GM18508 (cell line): ENCODE measurements around the gene CD2.

Experiments
- ATAC-seq: cut with Tn5 transposase; IDR thresholded peaks from one replicate; pipeline ENCODE4 v1.9.1; 2021; ENCODE audit warnings: moderate number of reproducible peaks; ENCODE audit not compliant: insufficient read depth, unreplicated experiment

CD2 gene, protein sequence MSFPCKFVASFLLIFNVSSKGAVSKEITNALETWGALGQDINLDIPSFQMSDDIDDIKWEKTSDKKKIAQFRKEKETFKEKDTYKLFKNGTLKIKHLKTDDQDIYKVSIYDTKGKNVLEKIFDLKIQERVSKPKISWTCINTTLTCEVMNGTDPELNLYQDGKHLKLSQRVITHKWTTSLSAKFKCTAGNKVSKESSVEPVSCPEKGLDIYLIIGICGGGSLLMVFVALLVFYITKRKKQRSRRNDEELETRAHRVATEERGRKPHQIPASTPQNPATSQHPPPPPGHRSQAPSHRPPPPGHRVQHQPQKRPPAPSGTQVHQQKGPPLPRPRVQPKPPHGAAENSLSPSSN

DNA sequence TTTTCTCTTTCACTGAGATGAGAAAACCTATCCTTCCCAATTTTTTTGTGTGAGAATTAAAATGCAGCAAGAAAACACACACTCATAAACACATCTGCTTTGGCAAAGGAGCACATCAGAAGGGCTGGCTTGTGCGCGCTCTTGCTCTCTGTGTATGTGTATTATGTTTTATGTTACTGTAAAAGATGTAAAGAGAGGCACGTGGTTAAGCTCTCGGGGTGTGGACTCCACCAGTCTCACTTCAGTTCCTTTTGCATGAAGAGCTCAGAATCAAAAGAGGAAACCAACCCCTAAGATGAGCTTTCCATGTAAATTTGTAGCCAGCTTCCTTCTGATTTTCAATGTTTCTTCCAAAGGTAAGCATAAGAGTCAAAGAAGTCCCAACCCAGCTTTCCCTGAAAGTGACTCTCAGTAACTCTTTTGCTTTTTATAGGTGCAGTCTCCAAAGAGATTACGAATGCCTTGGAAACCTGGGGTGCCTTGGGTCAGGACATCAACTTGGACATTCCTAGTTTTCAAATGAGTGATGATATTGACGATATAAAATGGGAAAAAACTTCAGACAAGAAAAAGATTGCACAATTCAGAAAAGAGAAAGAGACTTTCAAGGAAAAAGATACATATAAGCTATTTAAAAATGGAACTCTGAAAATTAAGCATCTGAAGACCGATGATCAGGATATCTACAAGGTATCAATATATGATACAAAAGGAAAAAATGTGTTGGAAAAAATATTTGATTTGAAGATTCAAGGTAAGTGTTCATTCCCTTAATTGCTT is at the start of gene CD2:
Gene CD2 (plus strand): TSS at position 233 of the 780 bp plus-strand sequence. CDS start 63 bp downstream, at position 296.
- no peak for ATAC-seq

DNA sequence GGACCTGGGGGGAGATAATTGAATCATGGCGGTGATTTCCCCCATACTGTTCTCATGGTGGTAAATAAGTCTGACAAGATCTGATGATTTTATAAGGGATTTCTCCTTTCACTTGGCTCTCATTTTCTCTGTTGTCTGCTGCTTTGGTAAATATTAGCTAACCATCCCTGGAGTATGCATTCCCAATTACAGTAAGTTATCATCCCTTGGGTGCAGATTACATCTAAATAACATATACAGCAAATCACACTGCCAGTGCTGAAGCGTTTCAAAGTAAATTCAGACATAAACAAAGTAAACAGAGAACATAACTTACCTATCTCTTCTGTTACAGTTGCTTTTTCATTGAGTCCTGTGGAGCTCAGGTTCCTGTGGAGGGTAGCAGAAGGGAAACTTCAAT is 48.1 kb upstream of the CD2 start:
- ATAC-seq, result no peak

DNA sequence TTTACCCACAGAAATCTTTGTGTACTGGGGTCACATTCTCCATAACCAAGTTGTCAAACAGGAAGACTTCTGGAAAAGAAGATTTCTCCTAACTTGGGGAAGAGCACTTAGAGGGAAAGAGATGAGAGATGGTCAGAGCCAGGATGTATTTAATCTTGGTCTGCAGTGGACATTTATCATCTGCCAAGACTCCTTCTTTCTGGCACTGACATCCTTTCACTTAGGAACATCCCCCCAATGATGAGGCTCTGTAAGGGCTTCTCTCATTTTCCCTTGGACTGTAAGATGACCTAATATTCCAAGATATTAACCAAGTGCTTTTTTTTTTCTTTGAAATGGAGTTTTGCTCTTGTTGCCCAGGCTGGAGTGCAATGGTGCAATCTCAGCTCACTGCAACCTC is 47.4 kb upstream of the CD2 start:
- ATAC-seq, result no peak

DNA sequence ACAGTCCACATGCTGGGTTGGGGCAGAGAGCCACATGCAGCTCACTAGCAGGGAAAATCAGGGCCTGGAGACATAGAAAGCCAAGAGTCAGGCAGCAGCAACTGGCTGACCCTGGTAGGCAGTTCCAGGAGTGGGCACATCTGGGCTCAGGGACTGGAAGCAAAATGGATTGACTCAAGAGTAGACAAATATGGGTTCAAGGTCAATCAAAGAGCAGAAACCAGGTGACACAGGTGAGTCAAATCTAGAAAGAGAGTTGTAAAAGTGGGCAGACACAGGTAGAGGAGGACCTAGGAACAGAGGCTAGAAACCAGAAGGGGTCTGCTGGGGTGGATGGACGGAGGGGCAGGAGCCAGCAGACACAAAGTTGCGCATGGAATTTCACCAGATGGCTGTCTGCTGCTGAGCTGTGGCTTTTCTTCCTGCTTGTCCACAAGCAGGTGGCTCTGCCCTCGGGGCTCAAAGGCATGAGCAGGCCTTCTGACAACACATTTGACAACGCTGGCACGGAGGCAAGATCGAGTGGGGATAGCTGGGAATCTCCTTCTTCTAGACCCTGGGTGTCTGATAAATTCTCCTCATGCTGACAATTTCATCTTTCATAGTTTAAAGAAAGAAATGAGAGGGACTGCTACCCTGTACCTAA is 45.9 kb upstream of the CD2 start:
- no peak for ATAC-seq

DNA sequence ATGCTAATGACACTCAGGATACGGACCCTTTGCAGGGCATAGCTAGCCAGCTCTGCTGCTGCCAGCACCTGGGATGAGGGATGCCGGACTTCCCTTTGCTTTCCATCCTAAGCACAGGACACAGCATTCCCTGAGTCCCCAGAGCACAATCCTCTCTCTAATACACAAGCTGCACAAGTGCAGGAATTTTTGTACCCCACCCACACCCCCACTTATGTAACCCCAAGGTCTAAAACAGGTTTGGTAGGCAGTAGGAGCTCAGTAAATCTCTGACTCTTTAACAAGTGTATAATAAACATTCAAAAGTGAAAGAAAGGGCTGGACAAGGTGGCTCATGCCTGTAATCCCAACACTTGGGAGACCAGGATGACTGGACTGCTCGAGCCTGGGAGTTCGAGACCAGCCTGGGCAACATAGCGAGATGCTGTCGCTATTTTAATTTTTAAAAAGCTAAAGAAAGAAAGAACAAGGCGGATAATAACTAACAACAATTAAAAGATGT is 44.5 kb upstream of the CD2 start:
- no peak for ATAC-seq

DNA sequence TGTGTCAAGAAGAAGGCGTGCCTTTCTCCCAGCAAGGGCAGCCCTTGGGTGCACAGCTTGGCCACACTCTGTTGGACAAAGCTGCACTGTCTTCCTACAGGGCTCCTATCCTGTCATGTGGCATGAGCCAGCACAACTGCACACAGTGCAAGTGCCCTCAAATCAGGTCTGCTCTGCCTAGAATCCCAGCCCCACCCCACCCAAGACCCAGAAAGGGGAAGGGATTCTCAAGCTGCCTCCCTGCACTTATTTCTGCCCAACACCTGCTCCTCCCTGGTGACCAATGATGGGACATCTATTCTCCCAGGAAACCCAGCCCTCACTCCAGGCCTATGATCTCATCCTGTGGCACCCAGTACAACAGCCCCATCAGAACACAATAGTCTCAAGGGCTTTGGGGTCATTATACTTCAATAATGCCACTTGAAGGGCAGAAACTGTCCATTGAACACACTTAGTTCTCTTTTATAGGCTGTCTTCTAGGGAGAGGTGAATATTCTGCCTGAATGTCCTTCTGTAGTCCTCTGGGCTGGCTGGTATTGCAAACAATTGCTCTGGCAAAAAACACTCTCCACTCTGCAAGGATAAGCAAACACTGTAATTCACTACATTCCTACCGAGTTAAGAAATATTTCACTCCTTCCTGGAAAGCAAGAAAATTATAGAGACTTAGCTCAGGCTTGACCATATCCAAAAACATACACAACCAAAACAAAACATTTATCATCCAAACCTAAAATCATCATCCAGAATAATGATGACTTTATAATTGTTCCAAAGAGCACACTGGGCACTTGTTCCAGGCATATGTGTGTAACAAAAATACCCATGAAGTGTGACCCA is 43.6 kb upstream of the CD2 start:
- ATAC-seq, result no peak

DNA sequence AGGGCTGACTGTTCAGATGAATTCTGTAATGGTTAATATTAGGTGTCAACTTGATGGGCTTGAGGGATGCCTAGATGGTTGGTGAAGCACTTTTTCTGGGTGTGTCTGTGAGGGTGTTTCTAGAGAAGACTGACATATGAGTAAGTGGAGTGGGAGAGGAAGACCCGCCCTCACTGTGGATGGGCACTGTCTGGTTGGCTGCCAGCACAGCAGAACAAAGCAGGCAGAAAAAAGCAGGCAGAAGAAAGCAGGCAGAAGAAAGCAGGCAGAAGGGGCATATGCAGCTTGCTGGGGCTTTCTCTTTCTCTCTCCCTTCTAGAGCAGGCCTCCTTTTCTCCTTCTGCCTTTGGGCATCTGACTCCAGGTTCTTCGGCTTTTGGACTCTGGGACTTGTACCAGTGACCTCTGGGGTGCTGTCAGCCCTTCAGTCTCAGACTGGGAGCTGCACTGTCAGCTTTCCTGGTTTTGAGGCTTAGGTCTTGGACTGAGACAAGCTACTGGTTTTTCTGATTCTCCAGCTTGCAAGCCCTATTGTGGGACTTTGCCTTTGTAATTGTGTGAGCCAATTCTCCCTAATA is 42.9 kb upstream of the CD2 start:
- ATAC-seq, result no peak

DNA sequence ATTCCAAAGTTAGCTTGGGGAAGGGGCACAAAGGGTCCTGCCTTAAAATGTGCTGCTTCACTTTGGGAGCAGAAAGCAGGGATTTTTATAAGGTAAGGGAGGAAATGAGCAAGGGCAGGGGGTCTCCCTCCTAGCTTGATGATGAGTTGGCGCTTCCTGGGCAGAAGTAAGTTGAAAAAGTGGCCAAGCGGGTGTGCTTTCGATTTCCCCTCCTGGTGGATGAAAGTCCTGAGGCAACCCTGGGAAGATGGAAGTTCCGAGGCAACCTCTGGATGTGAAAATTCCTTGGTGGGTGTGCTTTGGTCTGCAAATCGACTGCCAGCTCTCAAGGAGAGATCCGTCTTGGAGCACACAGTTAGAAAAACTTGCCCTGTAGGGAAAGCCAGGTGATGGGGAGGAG is 41.7 kb upstream of the CD2 start:
- no peak for ATAC-seq

DNA sequence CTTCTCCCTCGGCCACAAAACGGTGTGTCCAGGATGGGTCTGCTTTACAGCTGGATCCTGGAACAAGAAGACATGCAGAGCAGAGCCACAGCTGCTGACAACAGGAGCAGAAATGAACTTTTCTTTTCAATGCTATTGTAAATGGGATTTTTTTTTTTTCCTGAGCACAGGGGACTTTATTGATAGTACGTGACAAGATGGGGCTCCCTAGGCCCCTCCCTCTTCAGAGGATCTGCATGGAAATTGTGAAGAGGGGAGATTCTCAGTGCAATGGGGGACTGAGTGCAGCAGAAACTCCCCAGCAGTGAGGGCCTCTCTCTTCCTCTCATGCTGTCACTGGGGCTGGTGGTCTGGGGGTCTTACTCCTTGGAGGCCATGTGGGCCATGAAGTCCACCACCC is 40.8 kb upstream of the CD2 start:
- no peak for ATAC-seq

DNA sequence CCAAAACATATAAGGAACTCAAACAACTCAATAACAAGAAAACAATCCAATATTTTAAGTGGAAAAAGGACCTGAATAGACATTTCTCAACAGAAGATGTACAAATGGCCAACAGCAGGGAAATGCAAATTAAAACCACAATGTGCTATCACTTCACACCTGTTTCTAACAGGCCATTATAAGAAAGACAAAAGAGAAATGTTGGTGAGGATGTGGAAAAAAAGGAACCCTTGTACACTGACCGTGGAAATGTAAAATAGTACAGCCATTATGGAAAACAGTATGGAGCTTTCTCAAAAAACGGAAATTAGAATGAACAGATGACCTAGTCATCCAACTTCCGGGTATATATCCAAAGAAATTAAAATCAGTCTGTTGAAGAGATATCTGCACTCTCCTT is 37.8 kb upstream of the CD2 start:
- no peak for ATAC-seq

DNA sequence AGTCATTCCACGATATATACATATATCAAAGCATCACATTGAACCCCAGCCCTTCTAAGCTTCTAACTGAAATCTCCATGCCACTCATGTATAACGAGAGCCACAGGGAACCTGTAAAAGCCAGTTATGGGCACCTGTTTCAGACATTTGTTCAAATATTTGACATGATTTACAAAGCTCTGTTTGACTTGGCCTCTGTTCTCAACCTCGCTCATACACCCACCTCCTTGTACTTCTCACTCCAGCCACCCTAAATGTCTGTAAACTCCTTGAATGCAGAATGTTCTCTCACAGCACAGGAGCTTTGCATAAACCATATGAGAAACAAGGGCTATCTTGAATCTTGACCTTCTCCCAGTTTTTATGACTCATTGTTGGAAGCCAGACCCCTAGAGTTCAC is 36.9 kb upstream of the CD2 start:
- no peak for ATAC-seq

DNA sequence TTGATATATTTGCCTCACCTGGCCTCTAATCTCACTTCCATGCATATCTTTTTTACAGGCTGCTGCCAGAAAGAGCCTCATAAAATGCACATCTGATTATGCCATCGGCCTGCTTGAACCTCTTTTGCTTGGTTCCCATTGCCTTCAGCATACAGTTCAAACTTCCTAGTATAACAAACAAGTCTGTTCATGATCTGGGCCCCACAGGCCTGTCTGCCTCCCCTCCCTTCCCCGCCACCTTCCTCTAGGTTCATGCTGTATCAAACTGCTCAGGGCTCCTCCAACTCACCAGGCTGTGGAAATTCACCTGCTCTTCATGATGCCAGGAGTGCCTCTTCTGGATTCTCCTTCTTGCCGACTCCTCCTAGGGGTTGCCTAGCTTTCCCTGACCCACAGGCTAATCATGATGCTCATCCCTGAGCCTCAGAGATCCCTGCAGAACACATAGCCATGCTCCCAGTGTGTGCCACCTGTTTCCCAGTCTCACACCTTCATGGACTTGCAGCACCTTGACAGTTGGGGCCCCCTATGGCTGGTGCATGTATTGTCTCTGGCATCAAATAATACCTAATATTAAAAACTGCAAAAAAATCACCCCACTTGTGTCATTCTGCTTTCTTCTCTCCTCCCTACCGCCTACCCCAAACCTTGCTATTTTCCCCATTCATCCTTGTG is 33.7 kb upstream of the CD2 start:
- no peak for ATAC-seq

DNA sequence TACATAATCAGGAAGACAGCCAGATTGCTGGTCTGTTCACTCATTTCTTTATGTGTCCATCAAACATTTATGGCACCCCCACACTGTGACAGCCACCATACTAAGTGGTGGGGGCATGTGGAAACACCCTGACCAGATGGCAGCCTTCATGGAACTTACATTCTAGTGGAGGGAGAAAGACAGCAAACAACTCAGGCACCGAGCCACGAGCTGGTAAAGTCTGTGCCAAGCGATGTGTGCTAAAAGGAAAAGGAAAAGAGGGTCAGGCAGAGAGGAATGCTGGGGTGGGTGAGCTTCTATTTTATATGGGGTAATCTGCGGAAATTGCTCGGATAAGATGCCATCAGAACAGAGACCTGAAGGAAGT is 33.2 kb upstream of the CD2 start:
- no peak for ATAC-seq

DNA sequence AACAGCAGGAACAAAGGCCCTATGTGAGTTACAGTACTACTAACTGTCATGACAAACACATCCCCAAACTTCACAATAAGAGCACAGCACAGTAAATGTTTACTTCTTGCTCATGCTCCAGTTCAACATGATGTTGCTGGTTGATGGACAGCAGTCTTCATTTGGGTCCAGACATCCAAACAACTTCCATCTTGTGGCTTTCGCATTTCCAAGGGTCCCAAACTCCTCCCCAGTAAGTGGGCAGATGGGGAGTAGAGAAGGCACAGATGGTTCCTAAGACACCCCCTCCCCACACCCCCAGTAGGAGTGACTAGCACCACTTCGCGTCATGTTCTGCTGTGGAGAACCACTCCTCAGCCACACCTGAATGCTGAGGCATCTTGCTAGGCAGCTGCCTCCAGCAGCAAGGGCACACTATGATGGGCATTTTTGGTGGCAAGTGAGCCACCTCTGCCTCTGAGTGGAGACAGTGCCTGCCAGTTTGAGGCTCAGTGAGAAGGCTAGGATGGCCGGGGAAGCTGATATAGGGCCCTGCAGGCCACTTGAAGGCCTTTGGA is 32.7 kb upstream of the CD2 start:
- no peak for ATAC-seq

DNA sequence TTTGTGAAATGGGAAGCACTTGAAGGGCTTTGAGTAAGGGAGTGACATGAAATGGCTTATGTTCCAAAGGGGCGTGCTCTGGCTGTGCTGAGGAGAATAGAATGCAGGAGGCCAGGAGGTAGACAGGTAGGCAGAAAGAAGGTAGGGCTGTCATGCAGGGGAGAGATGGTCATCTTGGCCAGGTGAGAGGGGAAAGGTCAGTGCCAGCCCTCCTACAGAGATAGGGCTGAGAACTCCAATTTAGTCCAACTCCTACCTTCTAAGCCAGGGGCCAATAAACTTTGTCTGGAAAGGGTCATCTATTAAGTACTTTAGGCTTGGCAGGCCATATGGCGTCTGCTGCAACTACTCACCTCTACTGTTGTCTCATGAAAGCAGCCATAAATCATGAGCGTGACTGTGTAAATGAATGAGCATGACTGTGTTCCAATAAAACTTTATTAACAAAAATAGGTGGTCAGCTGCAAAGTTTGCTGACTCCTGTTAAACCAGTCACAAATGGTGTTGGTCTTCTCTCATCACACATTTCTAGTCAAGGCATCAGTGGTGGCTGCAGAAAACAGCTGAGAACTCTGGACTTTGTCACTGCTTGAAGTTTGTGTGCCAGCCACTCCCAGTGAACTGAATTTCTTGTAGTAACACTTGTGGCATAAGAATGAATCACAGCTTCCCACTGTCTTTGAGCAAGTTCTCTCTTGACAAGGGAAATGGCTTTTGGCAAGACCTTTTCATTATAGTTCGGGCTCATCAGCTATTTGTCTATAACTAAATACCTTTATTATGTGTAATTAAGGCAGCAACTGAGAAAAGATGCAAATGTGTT is 32.0 kb upstream of the CD2 start:
- ATAC-seq, result no peak

DNA sequence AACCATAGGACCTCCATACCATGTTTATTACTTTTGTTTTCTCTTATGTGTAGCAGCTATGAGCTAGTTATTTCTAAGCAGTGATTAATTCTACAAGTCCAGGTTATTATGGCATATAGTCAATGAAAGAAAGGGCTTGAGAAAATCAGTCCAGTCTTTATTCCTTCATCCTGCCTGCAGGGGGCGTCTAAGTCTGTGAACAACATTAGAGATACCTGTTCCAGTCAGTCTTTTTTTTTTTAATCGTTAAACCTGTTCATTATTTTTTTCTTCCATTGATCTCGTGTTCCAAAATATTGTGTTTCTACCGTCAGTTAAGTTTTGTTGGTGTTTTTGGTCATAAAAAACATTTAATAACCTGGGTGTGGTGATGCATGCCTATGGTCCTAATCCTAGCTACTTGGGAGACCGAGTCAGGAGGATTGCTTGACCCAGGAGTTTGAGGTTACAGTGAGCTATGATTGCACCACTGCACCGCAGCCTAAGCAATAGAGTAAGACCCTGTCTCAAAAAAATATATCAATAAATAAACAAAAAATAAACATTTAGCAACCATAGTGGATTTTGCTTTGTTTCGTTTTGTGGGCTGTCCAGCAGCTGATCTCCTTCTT is 29.4 kb upstream of the CD2 start:
- ATAC-seq, result no peak

DNA sequence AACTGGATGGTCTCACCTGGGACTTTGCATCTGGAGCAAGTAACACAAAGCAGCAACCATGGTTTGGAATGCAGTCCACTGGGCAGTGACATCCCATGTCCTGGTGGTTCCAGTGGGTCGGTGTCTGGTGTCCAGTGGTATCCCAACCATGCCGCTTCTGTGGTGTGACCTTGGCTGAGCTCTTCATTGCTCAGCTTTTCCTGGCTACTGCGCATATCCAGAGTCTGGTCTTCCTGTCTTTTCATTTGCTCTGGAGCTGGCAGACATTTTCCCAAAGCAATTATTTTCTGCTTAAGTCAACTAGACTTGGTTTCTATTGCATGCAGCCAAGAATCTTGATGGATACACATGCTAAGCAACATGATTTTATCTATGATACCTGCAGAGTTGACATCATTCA is 28.4 kb upstream of the CD2 start:
- ATAC-seq, result no peak
